GF-D8 (cell line): ENCODE measurements around the gene MVB12A.

Experiments
- DNase-seq: peaks from one replicate; lab custom pipeline; 2025; lab: John Stamatoyannopoulos, UW

Gene MVB12A

DNA sequence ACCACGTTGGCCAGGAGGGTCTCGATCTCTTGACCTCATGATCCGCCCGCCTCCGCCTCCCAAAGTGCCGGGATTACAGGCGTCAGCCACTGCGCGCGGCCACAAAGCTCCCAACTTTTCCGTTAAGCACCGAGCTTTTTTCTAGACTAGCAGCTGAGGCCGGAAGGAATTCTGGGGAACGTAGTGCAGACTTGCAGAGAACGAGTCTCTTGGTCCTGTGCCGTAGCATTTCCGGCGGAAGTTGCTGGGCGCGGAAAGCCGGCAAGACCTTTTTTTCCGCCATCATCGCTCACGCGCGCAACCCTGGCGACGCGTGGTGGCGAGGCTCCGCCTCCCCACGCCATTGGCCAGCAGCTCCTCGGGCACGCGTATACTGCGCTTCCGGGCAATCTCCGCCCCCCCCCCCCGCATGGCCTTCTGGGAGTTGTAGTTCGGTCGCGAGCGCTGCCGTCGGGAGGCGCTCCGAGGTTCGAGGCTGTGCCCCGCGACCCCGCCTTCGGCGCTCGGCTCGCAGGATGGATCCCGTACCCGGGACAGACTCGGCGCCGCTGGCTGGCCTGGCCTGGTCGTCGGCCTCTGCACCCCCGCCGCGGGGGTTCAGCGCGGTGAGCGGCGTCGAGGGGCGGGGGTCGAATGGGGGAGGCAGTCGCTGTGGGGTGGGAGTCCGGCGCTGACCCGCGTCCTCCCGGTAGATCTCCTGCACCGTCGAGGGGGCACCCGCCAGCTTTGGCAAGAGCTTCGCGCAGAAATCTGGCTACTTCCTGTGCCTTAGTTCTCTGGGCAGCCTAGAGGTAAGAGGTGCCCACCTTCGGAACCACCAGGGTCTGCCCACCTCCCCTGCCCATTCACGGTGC, at the start of gene MVB12A:
Gene MVB12A, plus strand, starts transcription at position 427 of the 854 bp plus-strand sequence. Its CDS starts 89 bp downstream, at position 516.
- peak; percentile 96 for DNase-seq

DNA sequence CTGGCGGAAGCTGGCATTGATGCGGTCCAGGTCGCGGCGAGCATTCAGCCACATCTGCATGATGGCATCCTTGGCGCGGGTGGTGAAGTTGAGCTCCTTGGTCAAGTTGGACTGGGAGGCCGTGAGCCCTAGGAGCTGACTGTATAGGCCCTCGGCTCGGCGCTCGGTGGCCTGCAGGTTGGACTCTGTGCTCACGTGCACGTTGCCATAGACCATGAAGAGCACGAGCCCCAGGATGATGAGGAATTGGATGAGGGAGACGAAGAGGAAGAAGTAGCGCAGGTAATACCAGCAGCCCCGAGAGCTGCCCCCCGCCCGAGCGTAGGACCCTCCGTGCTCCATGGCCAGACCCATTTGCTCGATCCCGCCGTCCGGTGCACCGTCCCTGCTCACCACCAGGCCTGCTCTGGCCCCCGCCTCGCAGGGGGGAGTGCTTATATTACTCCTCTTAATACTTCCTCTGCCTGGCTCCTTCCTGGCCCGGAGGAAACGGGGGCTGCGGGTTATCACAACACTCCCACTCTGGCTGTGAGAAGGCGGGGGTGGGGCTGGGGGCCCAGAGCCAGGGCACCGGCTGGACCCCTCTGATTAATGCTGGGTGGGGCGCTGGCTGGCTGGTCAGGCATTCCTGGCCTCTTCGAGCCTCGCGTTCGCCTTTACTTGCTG, 42.8 kb upstream of the MVB12A start, which contains the start of gene PLVAP:
Gene PLVAP, minus strand, starts transcription at position 408 of the 666 bp plus-strand sequence. Its CDS starts 54 bp downstream, at position 354.
- no peak for DNase-seq

DNA sequence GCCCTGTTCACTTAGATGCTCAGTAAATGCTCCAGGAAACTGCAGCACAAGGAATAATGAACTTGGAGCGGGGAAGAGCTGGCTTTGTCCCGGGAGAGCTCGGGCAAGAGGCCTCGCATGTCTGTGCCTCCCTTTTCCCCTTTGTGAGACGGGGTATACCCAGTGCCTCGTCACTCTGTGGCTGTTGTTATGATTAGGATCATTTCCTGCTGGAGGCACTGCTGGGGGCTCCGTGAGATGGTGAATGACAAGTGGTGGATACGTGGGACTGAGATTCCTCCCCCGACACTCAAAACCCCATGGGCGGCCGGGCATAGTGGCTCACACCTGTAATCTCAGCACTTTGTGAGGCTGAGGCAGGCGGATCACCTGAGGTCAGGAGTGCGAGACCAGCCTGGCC, 41.6 kb upstream of the MVB12A start:
- DNase-seq: no peak

DNA sequence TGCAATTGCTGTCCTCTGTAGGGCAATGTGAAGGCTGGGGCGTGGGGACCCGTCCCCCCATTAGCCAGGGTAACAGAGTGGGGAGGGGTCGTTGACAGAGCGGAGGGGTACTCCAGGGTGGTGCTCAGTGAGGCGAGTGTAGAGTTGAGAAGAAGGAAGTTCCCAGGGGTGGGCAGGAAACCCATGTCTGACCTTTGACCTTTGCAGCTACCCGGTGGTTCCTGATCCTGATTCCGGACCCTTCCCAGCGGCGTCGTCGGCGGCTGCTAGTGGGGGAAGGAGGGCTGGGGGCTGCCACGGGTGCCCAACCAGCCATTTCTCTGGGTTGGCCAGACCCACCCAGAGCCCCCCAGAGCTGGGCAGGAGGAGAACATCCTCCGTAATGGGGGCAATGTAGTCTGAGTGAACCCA, 40.6 kb upstream of the MVB12A start:
- no peak for DNase-seq

DNA sequence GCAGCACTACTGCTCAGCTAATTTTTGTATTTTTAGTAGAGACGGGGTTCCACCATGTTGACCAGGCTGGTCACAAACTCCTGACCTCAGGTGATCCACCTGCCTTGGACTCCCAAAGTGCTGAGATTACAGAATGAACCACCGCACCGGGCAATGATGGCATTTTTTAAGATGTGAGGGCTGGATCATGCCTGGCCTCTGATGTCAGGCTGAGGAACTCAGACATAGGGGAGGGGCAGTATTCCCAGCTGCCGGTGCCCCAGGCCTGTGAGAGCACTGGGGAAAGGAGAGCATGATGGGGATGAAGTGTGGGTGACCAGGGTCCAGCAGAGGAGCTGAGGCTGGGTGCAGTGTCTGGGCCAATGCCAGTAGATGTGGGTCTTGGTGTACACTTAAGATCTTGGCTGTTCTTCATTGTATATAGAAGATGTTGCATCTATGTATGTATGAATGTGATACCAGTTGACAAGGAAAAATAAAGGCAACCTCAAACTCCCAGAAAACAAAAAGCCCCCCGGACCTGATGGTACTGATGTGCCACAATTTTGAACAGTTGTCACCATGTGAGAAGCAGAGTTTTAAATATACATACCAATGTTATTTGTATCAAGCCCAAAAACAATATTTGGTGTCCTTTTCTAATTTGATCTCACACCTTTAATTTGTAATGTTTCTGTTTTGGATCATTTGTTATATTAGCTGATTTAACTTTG, 39.3 kb upstream of the MVB12A start:
- no peak for DNase-seq

DNA sequence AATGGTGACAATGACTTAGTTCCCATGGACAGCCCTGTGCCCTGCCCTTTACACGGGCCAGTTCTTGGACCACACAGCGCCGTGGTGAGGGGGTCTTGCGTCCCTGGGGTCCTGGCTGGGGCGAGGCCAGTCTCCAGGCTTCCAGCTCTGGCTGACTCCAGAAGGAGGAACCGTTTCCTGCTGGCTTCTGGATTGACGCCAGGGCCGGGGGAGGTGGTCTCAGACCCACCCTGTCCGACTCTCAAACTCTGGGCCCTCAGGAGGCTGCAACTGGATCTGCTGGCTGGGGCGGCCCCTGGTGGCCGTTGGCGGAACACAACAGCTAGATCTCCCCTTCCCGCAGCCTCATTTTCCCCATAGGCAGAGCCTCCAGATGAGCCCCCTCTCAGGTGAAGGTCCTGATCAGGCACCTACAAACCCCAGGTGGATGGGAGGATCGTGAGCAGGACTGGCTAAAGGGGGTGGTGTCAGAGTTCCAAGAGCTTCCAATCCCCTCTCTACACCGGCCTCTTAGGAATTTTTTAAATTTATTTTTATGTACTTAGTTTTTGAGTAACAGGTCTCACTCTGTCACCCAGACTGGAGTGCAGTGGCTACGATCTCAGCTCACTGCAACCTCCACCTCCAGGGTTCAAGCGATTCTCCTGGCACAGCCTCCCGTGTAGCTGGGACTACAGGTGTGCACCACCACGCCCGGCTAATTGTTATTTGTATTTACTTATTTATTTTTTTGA, 33.8 kb upstream of the MVB12A start:
- no peak for DNase-seq

DNA sequence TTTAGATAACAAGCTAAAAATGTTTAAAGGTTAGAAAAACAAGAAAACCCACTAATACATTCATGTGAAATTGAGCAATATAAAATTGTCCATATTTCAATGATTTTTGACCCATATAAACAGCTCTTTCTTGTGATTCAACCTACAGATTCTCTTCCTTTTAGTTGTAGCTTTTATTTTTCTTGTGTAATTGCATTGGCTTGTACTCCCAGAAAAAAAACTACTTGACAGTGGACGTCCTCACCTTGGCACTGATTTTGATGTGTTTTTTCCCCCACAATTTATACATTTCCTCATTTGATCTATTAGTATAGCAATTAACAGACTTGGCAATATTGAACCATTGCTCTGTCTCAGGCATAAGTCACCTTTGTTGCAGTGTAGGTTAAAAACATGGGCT, 30.6 kb upstream of the MVB12A start:
- DNase-seq: no peak

DNA sequence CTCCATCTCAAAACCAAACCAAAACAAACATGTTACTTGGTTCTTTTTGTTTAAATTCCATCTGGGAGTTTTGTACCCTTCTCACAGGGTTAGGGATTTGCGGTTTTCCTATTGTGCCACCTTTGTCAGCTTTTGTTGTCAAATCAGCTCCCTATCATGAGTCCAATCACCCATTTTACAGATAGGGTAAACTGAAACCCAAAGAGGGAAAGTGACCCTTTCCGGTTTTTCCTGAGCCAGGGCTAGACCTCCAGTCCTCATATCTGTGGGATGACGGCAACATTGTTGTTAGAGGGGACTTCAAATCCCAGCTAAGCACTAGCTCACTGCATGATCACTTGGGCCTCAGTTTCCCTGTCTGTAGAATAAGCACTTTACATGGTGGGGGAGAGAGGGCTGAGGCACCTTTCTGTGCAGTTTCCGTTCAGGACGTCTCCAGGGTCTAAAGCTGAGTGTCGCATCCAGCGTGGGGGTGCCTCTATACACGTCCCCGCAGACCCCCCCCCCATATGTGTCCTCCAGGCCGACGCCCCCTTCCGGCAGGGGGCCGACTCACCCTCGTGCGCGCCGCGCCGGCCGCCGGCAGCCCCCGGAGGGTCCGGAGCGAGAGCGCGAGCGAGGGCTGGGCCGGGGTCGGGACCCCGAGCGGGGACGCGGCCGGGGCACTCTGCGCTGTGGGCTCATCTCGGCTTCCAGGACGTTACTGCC, 29.7 kb upstream of the MVB12A start:
- no peak for DNase-seq

DNA sequence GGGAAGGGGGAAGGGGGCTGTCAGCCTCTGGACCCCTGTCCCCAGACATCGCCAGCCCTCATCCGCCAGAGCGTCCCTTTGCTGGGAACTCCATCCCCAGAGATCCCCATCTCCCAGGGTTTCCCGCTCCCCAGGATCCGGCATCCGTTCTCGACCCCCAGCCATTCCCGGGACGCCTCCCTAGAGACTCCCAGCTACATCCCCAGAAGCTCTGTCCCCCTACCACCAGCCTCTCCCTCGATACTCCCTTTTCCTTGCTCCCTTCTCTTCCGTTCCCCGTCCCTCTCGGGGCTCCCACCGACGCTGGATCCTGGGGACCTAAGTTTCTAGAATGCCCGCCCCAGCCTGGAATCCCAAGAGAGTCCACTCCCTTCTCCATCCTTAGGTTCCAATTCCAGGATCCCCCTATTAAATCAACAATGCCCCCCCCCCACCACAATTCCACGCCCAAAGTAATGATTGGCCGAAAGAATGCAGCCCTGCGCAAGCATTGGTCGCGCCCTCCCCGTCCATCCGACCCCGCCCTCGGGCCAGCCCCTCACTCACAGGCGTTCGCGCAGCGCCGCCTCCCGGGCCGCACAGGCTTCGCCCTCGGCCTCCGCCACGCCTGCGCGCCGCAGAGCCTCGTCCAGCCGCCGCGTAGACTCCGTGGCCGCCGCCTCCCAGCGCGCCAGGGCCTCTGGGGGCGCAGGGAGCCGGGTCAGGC, 29.0 kb upstream of the MVB12A start:
- peak; percentile 56 for DNase-seq

DNA sequence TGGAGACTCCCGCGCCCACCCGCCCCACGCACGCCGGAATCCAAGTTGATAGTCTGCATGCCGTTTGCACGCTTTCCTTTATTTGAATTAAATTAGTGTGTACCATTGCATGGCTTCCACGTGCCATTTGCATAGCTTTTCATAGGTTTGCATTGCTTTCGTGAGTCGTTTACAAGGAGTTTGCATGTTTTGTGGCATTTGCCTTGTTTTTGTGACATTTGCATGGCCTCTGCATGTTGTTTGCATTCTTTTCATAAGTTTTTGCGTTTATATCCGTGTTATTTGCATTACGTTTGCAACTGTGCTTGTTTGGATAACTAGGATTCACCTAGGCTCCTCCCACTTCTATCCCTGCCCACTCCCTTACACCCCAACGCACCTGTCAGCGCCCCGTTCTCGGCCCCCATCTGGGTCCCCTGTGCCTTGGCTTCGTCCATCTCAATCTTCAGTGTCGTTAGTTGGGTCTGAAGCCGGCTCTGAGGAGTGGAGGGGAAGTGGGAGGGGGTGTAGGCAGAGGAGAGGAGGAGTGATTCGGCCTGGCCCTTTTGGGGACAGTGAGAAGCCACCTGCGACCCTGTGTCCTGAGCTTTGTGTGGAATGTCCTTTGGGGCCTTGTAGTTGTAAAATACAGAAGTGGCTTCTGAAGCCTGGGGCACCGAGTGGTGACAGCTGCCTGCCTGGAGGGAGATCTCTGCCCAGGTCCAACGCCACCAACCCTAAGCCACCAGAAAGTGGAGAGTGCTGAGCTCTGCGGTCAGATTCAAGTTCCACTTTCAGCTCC, 28.3 kb upstream of the MVB12A start:
- DNase-seq: peak; percentile 59

DNA sequence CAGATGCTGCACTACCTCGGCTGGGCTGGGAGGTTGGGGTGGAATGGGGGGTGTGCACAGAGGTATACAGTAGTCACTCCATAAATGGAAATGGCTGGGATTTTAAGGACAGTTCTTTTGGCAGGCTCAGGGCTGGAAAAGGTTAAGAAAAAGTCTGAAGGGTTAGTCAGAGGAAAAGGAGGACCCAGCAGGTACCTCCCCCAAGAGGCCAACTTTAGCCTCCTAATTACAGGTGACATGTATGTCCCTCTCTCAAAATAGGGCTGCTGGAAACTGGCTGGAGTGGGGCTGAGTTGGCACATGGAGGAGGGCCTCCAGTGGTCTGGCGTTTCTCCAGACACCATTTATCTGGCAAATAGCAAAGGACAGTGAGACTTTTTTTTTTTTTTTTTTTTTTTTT, 26.8 kb upstream of the MVB12A start:
- DNase-seq: no peak

DNA sequence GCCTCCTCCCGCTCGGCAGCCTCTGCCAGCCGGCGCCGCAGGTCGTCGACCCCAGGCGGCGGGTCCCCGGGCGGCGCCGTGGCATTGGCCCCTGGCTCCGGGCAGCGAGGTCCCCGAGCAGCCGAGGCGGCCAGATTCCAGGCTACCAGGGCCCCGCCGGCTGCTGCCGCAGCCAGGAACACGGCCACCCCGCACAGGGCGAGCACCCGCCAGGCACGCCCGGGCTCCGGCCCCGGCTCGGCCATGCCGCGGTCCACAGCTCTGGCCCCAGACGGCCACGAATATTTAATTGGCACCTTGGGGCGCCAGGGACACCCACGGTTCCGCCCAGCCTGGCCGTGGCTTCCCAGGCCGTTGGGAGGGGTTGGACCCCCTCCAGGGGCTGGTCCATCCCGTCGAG, 25.9 kb upstream of the MVB12A start, which contains the start of gene CCDC194:
Gene CCDC194, minus strand, starts transcription at position 283 of the 400 bp plus-strand sequence. Its CDS starts 38 bp downstream, at position 245.
- DNase-seq: no peak

DNA sequence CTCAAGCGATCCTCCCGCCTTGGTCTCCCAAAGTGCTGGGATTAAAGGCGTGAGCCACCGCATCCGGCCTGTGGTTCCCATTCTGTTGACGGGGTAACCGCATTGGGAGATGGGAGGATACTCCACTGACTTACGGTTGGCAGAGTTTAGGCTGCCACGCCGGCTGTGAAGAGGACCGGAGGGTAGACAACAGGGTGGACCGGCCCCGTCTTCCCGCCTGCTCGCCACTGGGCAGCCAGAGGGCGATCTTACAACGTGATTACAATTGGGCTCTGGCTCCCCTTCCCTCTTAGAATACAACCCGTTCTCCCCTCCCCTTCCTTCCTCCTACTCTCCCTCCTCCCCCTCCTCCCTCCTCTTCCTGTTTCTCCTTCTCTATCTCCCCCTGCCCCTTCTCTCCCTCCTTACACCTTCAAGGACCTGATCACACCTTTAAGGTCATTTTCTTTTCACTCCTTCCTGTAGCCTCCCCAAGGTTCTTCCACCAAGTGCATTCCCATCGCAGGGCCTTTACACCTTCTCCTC, 24.9 kb upstream of the MVB12A start:
- peak; percentile 66 for DNase-seq

DNA sequence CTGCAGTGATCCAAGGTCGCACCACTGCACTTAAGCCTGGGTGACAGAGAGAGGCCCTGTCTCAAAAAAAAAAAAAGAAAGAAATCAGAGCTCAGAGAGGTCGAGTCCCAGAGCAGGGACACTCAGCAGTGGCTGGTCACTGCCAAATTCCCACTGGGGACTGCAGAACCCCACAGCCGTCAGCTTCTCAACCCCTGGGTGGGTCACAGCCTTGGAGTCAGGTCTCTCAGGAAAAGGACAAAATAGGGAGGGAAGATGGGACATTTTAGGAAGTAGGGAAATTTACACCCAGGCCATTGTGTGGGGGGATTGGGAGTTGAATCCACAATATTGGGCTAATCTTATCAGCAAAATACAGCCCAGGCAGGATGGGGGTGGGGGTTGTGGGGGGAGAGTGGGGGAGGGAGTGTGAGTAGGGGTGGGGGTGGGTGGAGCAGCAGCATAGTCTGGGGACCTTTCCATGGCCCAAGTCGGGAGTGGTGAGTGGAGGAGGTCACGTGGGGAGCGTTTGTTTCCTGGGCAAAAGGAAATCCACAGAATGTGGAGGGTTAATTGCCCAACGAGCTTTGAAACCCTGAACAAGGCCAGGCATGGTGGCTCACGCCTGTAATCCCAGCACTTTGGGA, 20.8 kb upstream of the MVB12A start:
- DNase-seq: no peak

DNA sequence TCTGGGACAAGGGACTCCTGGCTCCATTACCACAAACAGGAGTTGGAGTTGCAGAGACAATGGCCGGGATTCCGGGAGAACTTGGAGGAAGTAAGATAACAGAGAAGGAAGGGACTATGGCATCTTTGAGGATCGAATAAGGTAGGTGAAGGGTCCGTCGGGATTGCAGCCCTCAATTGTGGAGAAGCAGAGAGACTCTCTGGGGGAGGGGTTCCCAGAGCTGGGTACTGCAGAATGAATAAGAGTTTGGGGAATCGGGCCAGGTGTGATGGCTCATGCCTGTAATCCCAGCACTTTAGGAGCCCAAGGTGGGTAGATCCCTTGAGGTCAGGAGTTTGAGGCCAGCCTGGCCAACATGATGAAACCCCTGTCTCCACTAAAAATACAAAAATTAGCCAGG, 18.2 kb upstream of the MVB12A start:
- no peak for DNase-seq

DNA sequence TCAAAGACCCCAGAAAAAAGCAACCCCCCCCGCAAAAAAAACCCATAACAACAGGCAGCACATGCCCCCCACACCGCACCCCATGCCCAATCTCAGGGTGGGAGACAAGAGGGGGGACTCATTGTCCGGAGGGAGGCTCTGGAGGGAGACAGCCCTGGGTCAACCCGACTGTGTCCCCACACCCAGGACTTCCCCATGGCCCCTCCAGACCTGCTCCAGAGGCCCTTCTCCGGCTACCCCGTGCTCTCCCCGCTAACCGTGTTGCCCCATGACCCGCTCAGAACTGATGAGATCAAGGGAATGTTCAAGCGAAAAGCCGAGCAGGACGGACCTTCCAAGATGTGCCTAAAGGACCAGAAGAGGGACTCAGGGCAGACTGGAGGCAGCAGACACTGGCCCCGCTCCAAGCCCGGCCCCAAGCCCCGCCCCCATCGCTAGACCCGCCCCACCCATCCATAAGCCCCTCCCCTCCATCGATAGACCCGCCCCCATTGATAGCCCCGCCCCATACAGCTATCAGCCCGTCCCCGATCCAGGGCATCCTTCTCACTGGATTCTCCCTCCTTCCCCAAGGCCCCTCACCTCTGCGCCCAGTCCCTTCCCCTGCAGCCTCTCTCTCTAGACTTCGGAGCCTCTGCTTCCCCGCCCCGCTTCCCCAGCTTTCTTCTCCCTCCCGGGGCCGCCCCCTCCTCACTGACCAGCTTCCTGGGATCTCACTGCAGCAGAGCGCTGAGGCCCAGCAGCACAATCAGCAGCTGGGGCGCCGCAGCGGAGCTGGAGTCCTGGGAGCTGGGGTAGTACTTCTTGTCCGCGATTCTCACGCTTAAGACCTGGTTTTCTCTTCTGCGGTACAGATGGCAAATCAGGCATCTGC, 16.6 kb upstream of the MVB12A start:
- DNase-seq: no peak

DNA sequence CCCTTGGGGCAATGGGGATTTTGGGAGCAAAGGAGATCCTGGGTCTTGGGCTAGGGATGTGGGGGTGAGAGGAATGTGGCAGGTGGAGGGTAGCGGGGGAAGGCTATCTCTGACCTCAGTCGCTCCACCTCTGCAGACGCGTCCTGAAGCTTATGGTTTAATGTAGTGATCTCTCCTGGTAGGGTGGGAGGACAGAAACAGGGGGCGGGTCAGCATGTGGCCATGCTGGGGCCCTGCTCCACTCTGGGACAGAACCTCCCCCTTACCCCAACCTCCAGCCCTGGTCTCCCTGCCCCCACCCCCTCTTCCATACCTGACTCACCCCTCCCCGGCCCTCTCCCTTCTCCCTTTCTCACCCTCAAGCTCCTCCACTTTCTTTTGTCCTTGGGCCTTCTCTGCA, 15.8 kb upstream of the MVB12A start:
- no peak for DNase-seq
